ENCODE results near the gene FAM107B. TPM values are rescaled to one million over a fixed set of nuclear protein-coding genes. Genes with fewer than 3 reads are reported as not detected.

FAM107B gene
- total RNA-seq, 1 donor from 2014 or later: 156 TPM

DNA sequence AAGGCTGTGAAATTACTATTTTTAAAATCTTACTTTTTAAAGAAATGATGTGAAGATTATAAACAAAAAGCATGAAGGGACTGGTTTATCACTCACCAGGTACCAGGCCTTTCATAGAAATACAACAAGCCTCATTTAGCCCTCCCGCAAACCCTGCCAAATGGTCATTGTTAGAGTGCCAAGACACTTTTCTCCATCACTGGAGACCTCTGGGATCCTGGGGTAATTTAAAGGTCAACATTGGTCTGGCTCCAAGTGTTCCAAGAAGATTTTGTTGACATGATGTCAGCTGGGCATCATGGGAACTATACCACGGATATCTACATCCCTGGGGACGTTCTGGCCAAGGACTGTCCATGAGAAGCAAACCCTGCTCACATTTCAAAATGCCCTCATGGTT is 306.0 kb downstream of the FAM107B start:
- H3K27me3 Mint-ChIP-seq (ENCODE audit: insufficient read depth): peaks cover 35% of the 10 kb centered on the region

More for the DNA sequence above, 306.0 kb downstream of the FAM107B start:
- no peaks in the 10 kb centered on the region for H3K9me3 Mint-ChIP-seq
- no peaks in the 10 kb centered on the region for H3K4me1 Mint-ChIP-seq (ENCODE audit: low read depth)
- H3K27ac Mint-ChIP-seq: no peak overlapping the region
- DNase-seq (ENCODE audit: low spot score): no peak
- intact Hi-C loops (cut with micrococcal nuclease): no loop called here
- no peak overlapping the region for H3K4me3 Mint-ChIP-seq
- no peaks in the 10 kb centered on the region for H3K36me3 Mint-ChIP-seq (ENCODE audit: low read depth)

Other genes starting within 250 kb of the FAM107B start
- 0.47 and 0.93 TPM in 2 replicates for gene CDNF, start 63.1 kb upstream of the FAM107B start, total RNA-seq
- gene HSPA14, start 63.4 kb upstream of the FAM107B start, total RNA-seq: 36.6 and 38.0 TPM in 2 replicates
- gene MSANTD7, start 63.4 kb upstream of the FAM107B start, total RNA-seq: 26.7 and 29.6 TPM in 2 replicates
- gene SUV39H2, start 104.0 kb upstream of the FAM107B start, total RNA-seq: 43.3 and 51.7 TPM in 2 replicates
- 15.5 and 20.9 TPM in 2 replicates for gene DCLRE1C, start 179.2 kb upstream of the FAM107B start, total RNA-seq
- gene MEIG1, start 184.5 kb upstream of the FAM107B start, total RNA-seq: 0.44 TPM in 1 of 2 replicates, not detected in the other

All from activated T-helper 1 cell treated with anti-CD3 and anti-CD28 coated beads, Interleukin-12 subunit alpha, Interleukin-12 subunit beta, Interleukin-2, Interleukin-4 antibody, amounts not matched to agents 30 ng/mL and 10 ng/mL and 1 ng/mL, durations not matched to agents 14 hours and 24 hours and 36 hours (primary cell).